SU-DHL-6 (cell line): ENCODE results near the gene MRO.
"Not testable (repeated sequence)": the region's sequence is repeated elsewhere in the genome, so short reads cannot be mapped to it uniquely, and the experiment has no call there.

Source experiments
- H2AFZ ChIP-seq: fragments of 200-600 bp; sonication (generic); 2 replicates; pipeline ENCODE4 v1.6.1; 2014; ENCODE audit warnings: low read depth, mild to moderate bottlenecking, moderate library complexity, mixed read lengths, antibody characterized with exemption, low read length; ENCODE audit not compliant: severe bottlenecking
- H3F3A ChIP-seq: fragments of 200-600 bp; shearing (Covaris generic); 2 replicates; pipeline ENCODE4 v1.6.0; 2016; ENCODE audit warnings: antibody characterized with exemption, mild to moderate bottlenecking; ENCODE audit not compliant: insufficient read depth
- H3K27ac ChIP-seq: fragments of 200-600 bp; sonication (generic); 2 replicates; pipeline ENCODE4 v1.5.1; 2016; ENCODE audit warnings: low read depth, mild to moderate bottlenecking, low read length, moderate library complexity, mixed read lengths
- H3K27me3 ChIP-seq: fragments of 200-600 bp; sonication (generic), shearing (Covaris generic); 2 replicates; pipeline ENCODE4 v1.6.0; 2014; ENCODE audit warnings: mild to moderate bottlenecking, low read length
- H3K36me3 ChIP-seq: fragments of 200-600 bp; sonication (generic); 2 replicates; pipeline ENCODE4 v1.6.1; 2014; ENCODE audit warnings: mild to moderate bottlenecking, low read length, mixed read lengths
- H3K4me2 ChIP-seq: fragments of 300-600, 200-600 bp; shearing (Covaris generic), sonication (generic); 2 replicates; pipeline ENCODE4 v1.6.0; 2014; ENCODE audit warnings: low read length, low read depth, mild to moderate bottlenecking; ENCODE audit not compliant: poor library complexity, severe bottlenecking
- H3K4me3 ChIP-seq: fragments of 200-600 bp; sonication (generic); 2 replicates; pipeline ENCODE4 v1.5.1; 2014; ENCODE audit warnings: antibody characterized with exemption, low read length, mild to moderate bottlenecking, mixed read lengths; ENCODE audit not compliant: insufficient read depth, poor library complexity, severe bottlenecking
- H3K79me2 ChIP-seq: fragments of 200-600 bp; sonication (generic); 2 replicates; pipeline ENCODE4 v1.6.1; 2014; ENCODE audit warnings: mild to moderate bottlenecking, low read length, moderate library complexity; ENCODE audit not compliant: insufficient read depth
- H3K9ac ChIP-seq: fragments of 200-600 bp; sonication (generic); 2 replicates; pipeline ENCODE4 v1.7.0; 2014; ENCODE audit warnings: mild to moderate bottlenecking, low read length
- H3K9me2 ChIP-seq: fragments of 200-600 bp; sonication (generic); replicated peaks from 2 replicates; pipeline ENCODE4 v1.6.1; 2014; ENCODE audit warnings: low read length; ENCODE audit not compliant: insufficient read depth
- H3K9me3 ChIP-seq: fragments of 200-600 bp; sonication (generic); 2 replicates; pipeline ENCODE4 v1.6.1; 2014; ENCODE audit warnings: low read length, mixed read lengths; ENCODE audit not compliant: insufficient read depth
- H4K20me1 ChIP-seq: fragments of 200-600 bp; sonication (generic); 2 replicates; pipeline ENCODE4 v1.6.1; 2014; ENCODE audit warnings: low read depth, mild to moderate bottlenecking, antibody characterized with exemption, low read length, moderate library complexity, mixed read lengths
- CTCF ChIP-seq: fragments of 200-600 bp; sonication (generic); IDR thresholded peaks from one replicate; pipeline ENCODE4 v1.5.1; 2017; ENCODE audit warnings: antibody characterized with exemption, mild to moderate bottlenecking, low read length, moderate library complexity; ENCODE audit not compliant: insufficient read depth, poor library complexity, severe bottlenecking
- EZH2phosphoT487 ChIP-seq: fragments of 200-600 bp; sonication (generic), shearing (Covaris generic); conservative IDR thresholded peaks from 2 replicates; pipeline ENCODE4 v1.6.1; 2018; ENCODE audit warnings: mild to moderate bottlenecking, antibody characterized with exemption, low read length, moderate library complexity, mixed read lengths

Gene MRO

GRCh38 chr18:50859793-50860555 lies 40.2 kb upstream of the MRO start:
- TF ChIP-seq CTCF (no peak), EZH2phosphoT487 (no peak)
- Histone ChIP-seq H3K27ac (no peak overlapping the region), H3F3A (no peaks in the 10 kb centered on the region), H3K4me2 (no peak overlapping the region), H3K9me3 (no peaks in the 10 kb centered on the region), H3K27me3 (no peaks in the 10 kb centered on the region), H3K4me3 (no peak overlapping the region), H2AFZ (no peak overlapping the region), H3K9me2 (no peaks in the 10 kb centered on the region), H3K79me2 (no peaks in the 10 kb centered on the region), H3K9ac (no peak overlapping the region), H4K20me1 (no peaks in the 10 kb centered on the region), H3K36me3 (no peaks in the 10 kb centered on the region)

DNA sequence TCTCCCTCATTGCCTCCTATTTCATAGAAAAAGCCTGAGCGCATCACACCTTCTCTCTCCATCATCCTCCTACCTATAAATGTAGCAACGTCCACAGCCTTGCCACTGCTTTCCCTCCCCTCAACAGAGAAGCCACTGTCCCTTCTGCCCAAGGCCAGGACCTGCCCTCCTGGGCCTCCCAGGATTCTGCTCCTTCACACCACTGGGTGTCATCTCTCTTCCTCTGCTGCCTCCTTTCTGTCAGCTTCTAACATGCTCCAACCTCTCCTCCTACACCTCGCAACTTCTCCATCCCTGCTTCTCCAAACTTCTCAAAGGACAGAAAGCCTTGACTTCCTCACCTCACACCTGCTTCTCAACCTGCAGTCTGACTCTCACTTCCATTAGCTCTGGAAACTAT lies 37.9 kb upstream of the MRO start:
- Histone ChIP-seq H3K4me3 (no peak overlapping the region), H2AFZ (no peak overlapping the region), H3K79me2 (no peaks in the 10 kb centered on the region), H3K27ac (no peak overlapping the region), H3K9ac (no peak overlapping the region), H4K20me1 (no peaks in the 10 kb centered on the region), H3K27me3 (no peaks in the 10 kb centered on the region), H3K9me3 (no peaks in the 10 kb centered on the region), H3F3A (no peaks in the 10 kb centered on the region), H3K9me2 (no peaks in the 10 kb centered on the region), H3K36me3 (no peaks in the 10 kb centered on the region), H3K4me2 (no peak overlapping the region)
- TF ChIP-seq EZH2phosphoT487 (no peak), CTCF (no peak)

DNA sequence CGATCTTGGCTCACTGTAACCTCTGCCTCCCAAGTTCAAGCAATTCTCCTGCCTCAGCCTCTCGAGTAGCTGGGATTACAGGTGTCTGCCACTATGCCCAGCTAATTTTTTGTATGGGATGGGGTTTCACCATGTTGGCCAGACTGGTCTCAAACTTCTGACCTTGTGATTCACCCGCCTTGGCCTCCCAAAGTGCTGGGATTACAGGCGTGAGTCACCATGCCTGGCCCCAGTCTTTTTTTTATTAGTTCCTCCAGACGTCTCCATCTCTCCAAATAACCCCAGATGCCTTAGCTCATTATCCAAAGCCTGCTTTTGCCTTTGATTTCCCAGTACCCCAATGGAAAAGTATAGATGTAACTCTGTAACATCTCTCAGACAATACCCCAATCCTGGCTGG lies 37.4 kb upstream of the MRO start:
- H3F3A ChIP-seq, H4K20me1 ChIP-seq, H3K79me2 ChIP-seq, H3K4me2 ChIP-seq, H3K9ac ChIP-seq, H3K27ac ChIP-seq, H3K27me3 ChIP-seq, H3K4me3 ChIP-seq, H3K9me3 ChIP-seq, H3K36me3 ChIP-seq, H3K9me2 ChIP-seq, H2AFZ ChIP-seq: not testable (repeated sequence)

DNA sequence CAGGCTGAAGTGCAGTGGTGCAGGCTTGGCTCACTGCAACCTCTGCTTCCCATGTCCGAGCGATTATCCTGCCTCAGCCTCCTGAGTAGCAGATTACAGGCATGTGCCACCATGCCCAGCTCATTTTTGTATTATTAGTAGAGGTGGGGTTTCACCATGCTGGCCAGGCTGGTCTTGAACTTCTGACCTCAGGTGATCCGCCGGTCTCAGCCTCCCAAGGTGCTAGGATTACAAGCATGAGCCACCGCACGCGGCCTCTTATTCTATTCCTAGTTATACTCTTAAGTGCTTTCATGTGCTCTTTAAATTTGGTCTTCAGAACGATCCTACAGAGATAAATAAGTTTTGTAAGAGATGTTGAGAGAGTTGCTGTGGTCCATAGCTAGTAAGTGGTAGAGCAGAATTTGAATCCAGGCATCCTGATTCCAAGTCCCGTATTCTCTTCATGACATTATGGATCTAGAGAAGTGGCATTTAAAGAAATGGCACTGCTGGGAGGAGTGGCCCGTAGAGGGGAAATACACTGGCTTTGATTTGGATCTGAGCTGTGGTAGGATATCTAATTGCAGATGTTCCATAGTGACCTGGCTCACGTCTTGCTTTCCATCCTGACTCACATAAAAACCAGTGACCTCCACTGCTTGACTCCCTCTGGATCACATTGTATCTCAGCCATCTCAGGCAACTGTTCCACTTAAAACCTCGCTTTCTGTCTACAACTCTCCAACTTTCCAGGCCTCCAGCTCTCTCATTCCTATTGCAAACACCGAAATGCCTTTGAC lies 36.4 kb upstream of the MRO start:
- Histone ChIP-seq H3K27ac (no peak overlapping the region), H3K9me3 (no peaks in the 10 kb centered on the region), H3K9ac (no peak overlapping the region), H3F3A (no peaks in the 10 kb centered on the region), H3K27me3 (no peaks in the 10 kb centered on the region), H3K79me2 (no peaks in the 10 kb centered on the region), H3K4me3 (no peak overlapping the region), H2AFZ (no peak overlapping the region), H3K4me2 (no peak overlapping the region), H4K20me1 (no peaks in the 10 kb centered on the region), H3K36me3 (no peaks in the 10 kb centered on the region), H3K9me2 (no peaks in the 10 kb centered on the region)
- TF ChIP-seq CTCF (no peak), EZH2phosphoT487 (no peak)
